Testis (tissue), 3 donors: ENCODE measurements around the gene GMDS. TPM values are rescaled to one million over a fixed set of nuclear protein-coding genes. Genes with fewer than 3 reads are reported as not detected.

ENCODE experiments used
- DNase-seq: peaks from one replicate; pipeline ENCODE4 v3.0.0-alpha.2; 2019
- H3K27ac ChIP-seq, 2 donors: fragments of 200-600 bp; sonication (generic); one replicate each; pipeline ENCODE4 v1.5.1; 2019
- H3K27me3 ChIP-seq: fragments of 200-600 bp; sonication (generic); one replicate; pipeline ENCODE4 v1.5.1; 2019
- H3K36me3 ChIP-seq: fragments of 200-600 bp; sonication (generic); one replicate; pipeline ENCODE4 v1.5.1; 2017; ENCODE audit warnings: low read depth; ENCODE audit errors: missing control alignments
- H3K4me1 ChIP-seq: fragments of 200-600 bp; sonication (generic); one replicate; pipeline ENCODE4 v1.5.1; 2019
- H3K4me3 ChIP-seq, 2 donors: fragments of 200-600 bp; sonication (generic); one replicate each; pipeline ENCODE4 v1.5.1; 2017 to 2019
- H3K9me3 ChIP-seq: fragments of 200-600 bp; sonication (generic); one replicate; pipeline ENCODE4 v1.5.1; 2017
- CTCF ChIP-seq, 3 experiments: fragments of 450-650 bp in 2 of 3; fragments of 200-600 bp in 1 of 3; sonication (generic) in 1 of 3; IDR thresholded peaks; one replicate each; pipeline ENCODE4 v1.5.1; 2016 to 2019; ENCODE audit warnings: antibody characterized with exemption in 3 of 3, mild to moderate bottlenecking in 2 of 3, moderate library complexity in 1 of 3
- POLR2A ChIP-seq: fragments of 450-650 bp; IDR thresholded peaks from one replicate; pipeline ENCODE4 v1.6.1; 2017; ENCODE audit warnings: antibody characterized with exemption, mild to moderate bottlenecking, moderate library complexity
- WGBS, 2 donors: methylation state at CpG; one replicate each; pipeline ENCODE4 v1.1.5; 2018; 5-methylcytosine and 5-hydroxymethylcytosine counted together
- intact Hi-C: fragments of 100-400 bp; cut with DNase I; formaldehyde crosslinking; loops from one replicate; pipeline ENCODE4 v1.15.1; 2023; ENCODE audit warnings: low total_unique reads
- polyA plus RNA-seq: library from polyadenylated mRNA; stranded (reverse); fragments of 350-450 nt; fragmentation: Illumina TruSeq; extraction: RNeasy Lipid Tissue Mini Kit (QIAGEN cat#74804); gene quantifications from one replicate; pipeline ENCODE4 v1.2.3, GENCODE V29; 2014; ENCODE audit warnings: low read depth, low replicate concordance; ENCODE audit not compliant: insufficient read depth
- total RNA-seq, 2 donors: library from RNA; depleted of rRNA; stranded (reverse); fragments of >200 nt; gene quantifications; one replicate each; pipeline ENCODE4 v1.2.3, GENCODE V29; 2016

The GMDS gene
- total and polyA plus RNA-seq, 3 donors from 2014 or later: 19.6 to 31.1 (median 22.2) TPM

- H3K36me3 ChIP-seq: no peaks in the 10 kb centered on the region
- H3K4me3 ChIP-seq: no peak overlapping the region
- TF ChIP-seq POLR2A (no peak), CTCF (IDR thresholded peaks at IDR 0.05) (no peak)
- intact Hi-C loops: no loop called here
- H3K27ac ChIP-seq: no peak overlapping the region
- DNase-seq: no peak
- H3K27me3 ChIP-seq: no peaks in the 10 kb centered on the region
- no peaks in the 10 kb centered on the region for H3K4me1 ChIP-seq
- H3K9me3 ChIP-seq: no peaks in the 10 kb centered on the region
- 88 to 97% methylated on average over 1 of the region's 1 CpG for WGBS, 2 donors
Observed at GRCh38 chr6:1983850-1984249, 261.6 kb downstream of the GMDS start.

GRCh38 chr6:1972962-1973361 is 272.4 kb downstream of the GMDS start:
- DNase-seq: no peak
- Histone ChIP-seq H3K27me3 (no peaks in the 10 kb centered on the region), H3K27ac (no peak overlapping the region), H3K36me3 (no peaks in the 10 kb centered on the region), H3K9me3 (no peaks in the 10 kb centered on the region), H3K4me3 (no peak overlapping the region), H3K4me1 (peaks cover 7% of the 10 kb centered on the region)
- 93 to 96% methylated on average over 3 of the region's 3 CpGs for WGBS, 2 donors
- intact Hi-C loops: no loop called here
- TF ChIP-seq CTCF (IDR thresholded peaks at IDR 0.05) (no peak), POLR2A (no peak)

- TF ChIP-seq POLR2A (no peak), CTCF (IDR thresholded peaks at IDR 0.05) (no peak)
- H3K4me1 ChIP-seq: peaks cover 7% of the 10 kb centered on the region
- intact Hi-C loops: no loop called here
- no peaks in the 10 kb centered on the region for H3K27me3 ChIP-seq
- 58 to 68% methylated on average over 5 of the region's 5 CpGs for WGBS, 2 donors
- H3K9me3 ChIP-seq: no peaks in the 10 kb centered on the region
- H3K27ac ChIP-seq: no peak overlapping the region
- H3K36me3 ChIP-seq: no peaks in the 10 kb centered on the region
- no peak overlapping the region for H3K4me3 ChIP-seq
- DNase-seq: no peak
Observed at GRCh38 chr6:1971612-1972011, 273.8 kb downstream of the GMDS start.

- Histone ChIP-seq H3K4me1 (peaks cover 7% of the 10 kb centered on the region), H3K36me3 (no peaks in the 10 kb centered on the region), H3K4me3 (no peak overlapping the region), H3K27me3 (no peaks in the 10 kb centered on the region), H3K27ac (peak overlapping the region in 1 of 2 donors; percentile 74), H3K9me3 (no peaks in the 10 kb centered on the region)
- intact Hi-C loops: no loop called here
- 60 to 64% methylated on average over 8 of the region's 8 CpGs for WGBS, 2 donors
- DNase-seq: peak; percentile 34
- TF ChIP-seq CTCF (IDR thresholded peaks at IDR 0.05) (no peak), POLR2A (no peak)
Observed at GRCh38 chr6:1970151-1970561, 275.2 kb downstream of the GMDS start.

GRCh38 chr6:1966713-1967112 is 278.7 kb downstream of the GMDS start:
- Histone ChIP-seq H3K4me3 (no peak overlapping the region), H3K9me3 (no peaks in the 10 kb centered on the region), H3K27ac (peak overlapping the region in 1 of 2 donors; percentile 73), H3K4me1 (peaks cover 7% of the 10 kb centered on the region), H3K27me3 (no peaks in the 10 kb centered on the region), H3K36me3 (no peaks in the 10 kb centered on the region)
- TF ChIP-seq POLR2A: no peak
- TF ChIP-seq CTCF (IDR thresholded peaks at IDR 0.05): no peak
- 52 to 64% methylated on average over 5 of the region's 5 CpGs for WGBS, 2 donors
- intact Hi-C loops: no loop called here
- DNase-seq: no peak
